ENCODE measurements around the gene RGS11. TPM values are rescaled to one million over a fixed set of nuclear protein-coding genes. Genes with fewer than 3 reads are reported as not detected.

Gene RGS11
- total RNA-seq, 4 donors from 2014 or later = 20.8 to 59.0 (median 29.7) TPM

DNA sequence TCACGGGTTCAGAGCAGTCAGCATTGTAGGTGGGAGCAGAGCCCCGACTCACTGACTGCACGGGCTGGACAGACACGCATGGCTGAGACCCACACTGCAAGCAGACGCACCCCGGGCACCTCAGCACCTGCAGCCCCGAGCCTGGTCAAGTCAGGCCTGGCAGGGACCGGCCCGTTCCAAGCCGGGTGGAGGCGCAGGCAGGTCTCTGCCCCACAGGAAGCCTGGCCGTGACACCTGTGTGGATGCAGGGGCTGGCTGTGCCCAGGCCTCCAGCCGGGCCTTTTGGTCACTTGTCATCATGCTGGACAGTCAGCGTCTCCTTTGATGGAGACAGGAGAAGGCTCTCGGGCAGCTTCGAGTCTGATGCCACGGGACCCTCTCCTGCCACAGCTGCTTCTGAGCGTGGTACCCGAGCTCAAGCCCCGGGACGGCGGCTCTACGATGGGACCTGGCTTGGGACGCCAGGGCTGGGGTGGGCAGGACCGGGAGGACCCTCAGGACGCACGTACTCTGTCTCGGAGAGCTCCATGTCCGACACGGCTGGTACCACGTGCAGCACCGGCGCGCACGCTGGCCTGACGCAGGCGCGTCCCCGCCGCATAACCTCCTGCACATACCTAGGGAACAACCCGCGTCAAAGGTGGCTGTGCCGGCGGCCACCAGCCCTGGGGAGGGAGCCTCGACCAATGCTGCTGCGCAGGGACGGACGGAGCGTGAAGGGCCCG lies 15.1 kb upstream of the RGS11 start:
- H3K36me3 ChIP-seq = peaks cover 2 to 89% (median 16%) of the 10 kb centered on the region in 3 donors
- H3K4me1 ChIP-seq = no peaks in the 10 kb centered on the region
- TF ChIP-seq EP300 (IDR thresholded peaks at IDR 0.05) = no peak
- TF ChIP-seq, protein P1, sequence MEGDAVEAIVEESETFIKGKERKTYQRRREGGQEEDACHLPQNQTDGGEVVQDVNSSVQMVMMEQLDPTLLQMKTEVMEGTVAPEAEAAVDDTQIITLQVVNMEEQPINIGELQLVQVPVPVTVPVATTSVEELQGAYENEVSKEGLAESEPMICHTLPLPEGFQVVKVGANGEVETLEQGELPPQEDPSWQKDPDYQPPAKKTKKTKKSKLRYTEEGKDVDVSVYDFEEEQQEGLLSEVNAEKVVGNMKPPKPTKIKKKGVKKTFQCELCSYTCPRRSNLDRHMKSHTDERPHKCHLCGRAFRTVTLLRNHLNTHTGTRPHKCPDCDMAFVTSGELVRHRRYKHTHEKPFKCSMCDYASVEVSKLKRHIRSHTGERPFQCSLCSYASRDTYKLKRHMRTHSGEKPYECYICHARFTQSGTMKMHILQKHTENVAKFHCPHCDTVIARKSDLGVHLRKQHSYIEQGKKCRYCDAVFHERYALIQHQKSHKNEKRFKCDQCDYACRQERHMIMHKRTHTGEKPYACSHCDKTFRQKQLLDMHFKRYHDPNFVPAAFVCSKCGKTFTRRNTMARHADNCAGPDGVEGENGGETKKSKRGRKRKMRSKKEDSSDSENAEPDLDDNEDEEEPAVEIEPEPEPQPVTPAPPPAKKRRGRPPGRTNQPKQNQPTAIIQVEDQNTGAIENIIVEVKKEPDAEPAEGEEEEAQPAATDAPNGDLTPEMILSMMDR (IDR thresholded peaks at IDR 0.05) = no peak
- TF ChIP-seq POLR2A (IDR thresholded peaks at IDR 0.05) = no peak
- 91 to 96% methylated on average over 14 to 40 of the region's 50 CpGs for WGBS, 2 donors
- no peaks in the 10 kb centered on the region for H3K9me3 ChIP-seq
- no peak overlapping the region for H3K27ac ChIP-seq
- H3K27me3 ChIP-seq = no peaks in the 10 kb centered on the region
- no peak overlapping the region for H3K4me3 ChIP-seq
- DNase-seq (ENCODE audit: low spot score in 2 of 2) = no peak

DNA sequence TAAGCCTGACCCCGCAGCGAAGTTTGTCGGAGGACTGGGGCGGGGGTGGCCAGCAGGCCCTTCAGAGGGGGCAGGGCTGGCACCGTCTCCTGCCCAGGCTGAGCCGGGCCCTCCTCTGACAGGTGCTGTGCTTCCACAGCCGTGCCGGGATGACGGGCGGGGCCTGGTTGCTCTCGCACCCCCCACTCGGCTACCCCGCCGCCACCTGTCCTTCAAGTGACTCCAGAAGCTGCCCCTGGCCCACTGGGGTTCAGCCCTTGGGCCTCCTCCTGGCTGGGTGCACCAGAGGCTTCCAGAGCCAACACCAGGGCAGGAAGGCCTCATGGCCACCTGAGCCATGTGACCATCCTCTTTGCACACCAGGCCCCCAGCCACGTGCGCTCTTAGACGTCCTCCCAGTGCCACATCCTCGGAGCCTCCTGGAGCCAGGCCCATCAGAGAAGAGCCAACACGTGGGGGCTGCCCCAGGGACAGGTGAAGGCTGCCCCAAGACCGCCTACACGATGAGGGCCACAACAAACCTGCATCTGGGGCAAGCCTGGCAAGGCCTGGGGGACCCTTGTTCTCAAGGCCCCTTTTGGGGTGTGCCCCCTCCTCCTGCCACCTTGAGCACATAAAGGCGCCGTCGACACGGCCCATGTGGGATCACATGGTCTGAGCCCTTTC lies 14.4 kb upstream of the RGS11 start:
- 86 to 90% methylated on average over 20 to 25 of the region's 25 CpGs for WGBS, 2 donors
- DNase-seq (ENCODE audit: low spot score in 2 of 2) = no peak
- TF ChIP-seq POLR2A (IDR thresholded peaks at IDR 0.05) (no peak), EP300 (IDR thresholded peaks at IDR 0.05) (no peak)
- TF ChIP-seq, protein P1 (IDR thresholded peaks at IDR 0.05) = no peak
- H3K36me3 ChIP-seq = peaks cover 2 to 88% (median 16%) of the 10 kb centered on the region in 3 donors
- H3K9me3 ChIP-seq = no peaks in the 10 kb centered on the region
- no peaks in the 10 kb centered on the region for H3K27me3 ChIP-seq
- no peaks in the 10 kb centered on the region for H3K4me1 ChIP-seq
- no peak overlapping the region for H3K27ac ChIP-seq
- no peak overlapping the region for H3K4me3 ChIP-seq

DNA sequence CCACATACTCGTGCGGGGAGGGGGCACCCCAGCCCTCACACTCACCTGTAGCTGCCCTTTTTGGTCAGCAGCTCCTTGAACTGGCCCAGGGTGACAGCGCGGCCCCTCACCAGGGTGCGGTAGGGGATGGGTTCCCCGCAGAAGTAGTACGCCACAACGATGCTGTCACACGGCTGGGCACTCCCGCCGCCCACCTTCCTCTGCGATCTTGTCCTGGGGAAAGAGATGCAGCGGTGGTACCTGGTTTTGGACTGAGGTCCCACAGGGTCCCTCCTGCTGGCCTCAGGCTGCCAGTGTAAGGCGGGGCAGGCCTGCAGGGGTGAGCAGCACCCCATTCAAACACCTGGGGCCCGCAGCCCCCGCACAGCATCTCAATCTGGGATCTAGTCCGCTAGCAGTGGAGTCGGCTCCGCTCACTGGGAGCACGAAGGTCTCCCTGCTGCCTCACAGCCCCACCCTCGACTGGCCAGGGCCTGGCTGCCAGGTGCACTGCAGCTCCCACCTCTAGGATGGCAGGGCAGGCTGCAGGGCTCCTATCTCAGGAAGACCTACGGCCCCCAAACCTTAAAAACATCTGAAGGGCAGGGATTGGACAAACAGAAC lies 13.8 kb upstream of the RGS11 start:
- no peaks in the 10 kb centered on the region for H3K27me3 ChIP-seq
- no peaks in the 10 kb centered on the region for H3K9me3 ChIP-seq
- 90 to 91% methylated on average over 16 to 22 of the region's 22 CpGs for WGBS, 2 donors
- H3K36me3 ChIP-seq = peaks cover 2 to 92% (median 16%) of the 10 kb centered on the region in 3 donors
- H3K4me3 ChIP-seq = no peak overlapping the region
- no peak for DNase-seq (ENCODE audit: low spot score in 2 of 2)
- no peak overlapping the region for H3K27ac ChIP-seq
- H3K4me1 ChIP-seq = no peaks in the 10 kb centered on the region
- TF ChIP-seq POLR2A (IDR thresholded peaks at IDR 0.05) (no peak), EP300 (IDR thresholded peaks at IDR 0.05) (no peak)
- TF ChIP-seq, protein P1 (IDR thresholded peaks at IDR 0.05) = no peak

DNA sequence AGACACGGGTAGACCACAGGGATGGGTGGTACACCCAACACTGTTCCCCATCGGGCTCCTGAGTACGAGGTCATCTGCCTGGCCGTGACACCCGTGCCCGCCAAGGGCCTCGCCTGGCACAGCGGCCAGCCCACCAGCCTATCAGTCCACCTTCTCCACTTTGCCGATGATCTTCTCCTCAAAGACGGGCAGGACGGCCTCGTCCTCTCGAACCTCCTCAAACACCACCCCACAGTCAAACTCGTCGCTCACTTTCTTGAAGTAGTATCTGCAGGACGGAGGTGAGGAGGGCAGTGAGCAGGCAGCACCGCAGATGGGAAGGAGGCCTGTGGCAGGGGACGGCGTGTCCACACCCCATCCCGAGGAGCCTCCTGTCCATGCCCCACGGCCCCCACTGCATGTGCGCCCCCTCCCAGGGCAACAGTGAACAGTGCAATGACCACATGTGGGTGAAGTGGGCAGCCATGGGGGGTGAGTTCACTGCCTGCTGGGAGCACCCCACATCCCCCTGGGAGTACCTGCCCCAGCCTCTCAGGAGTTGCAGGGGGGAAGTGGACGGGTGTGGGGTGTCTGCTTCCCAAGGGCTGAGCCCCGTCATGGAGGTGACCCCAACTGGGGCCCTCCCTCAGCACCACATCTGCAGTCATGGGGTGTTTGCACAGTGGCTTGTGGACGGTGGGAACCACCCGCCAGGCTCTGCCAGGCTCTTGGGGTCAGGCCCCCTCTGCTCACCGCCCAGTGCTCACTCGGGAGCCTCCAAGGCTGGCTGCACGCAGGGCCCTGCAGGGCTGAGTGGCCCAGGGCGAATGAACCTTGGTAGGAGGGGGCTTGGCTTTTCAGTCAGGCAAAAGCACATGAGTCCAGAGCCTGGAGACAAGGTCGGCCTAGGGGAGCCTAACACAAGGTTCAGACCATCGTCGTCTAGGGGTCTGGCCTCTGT lies 12.5 kb upstream of the RGS11 start:
- Histone ChIP-seq H3K9me3 (no peaks in the 10 kb centered on the region), H3K4me3 (no peak overlapping the region), H3K27me3 (no peaks in the 10 kb centered on the region), H3K4me1 (no peaks in the 10 kb centered on the region), H3K27ac (no peak overlapping the region), H3K36me3 (peaks cover 2 to 88% (median 16%) of the 10 kb centered on the region in 3 donors)
- WGBS, 2 donors = 88 to 92% methylated on average over 30 to 31 of the region's 33 CpGs
- DNase-seq (ENCODE audit: low spot score in 2 of 2) = no peak
- TF ChIP-seq EP300 (IDR thresholded peaks at IDR 0.05) (no peak), POLR2A (IDR thresholded peaks at IDR 0.05) (no peak)
- TF ChIP-seq, protein P1 (IDR thresholded peaks at IDR 0.05) = no peak
